K562 (cell line): Measurements from ENCODE around the gene CDC20. TPM values are rescaled to one million over a fixed set of nuclear protein-coding genes. Genes with fewer than 3 reads are reported as not detected.

Experiments used
- ATAC-seq: fragments of 200-7000 bp; cut with Tn5 transposase; 3 replicates; pipeline ENCODE4 v1.9.1; 2020; ENCODE audit warnings: moderate library complexity
- BruUV-seq: library from RNA; stranded (reverse); fragments of 400-500 nt; replicated peaks from 2 replicates; lab custom pipeline; 2021; lab: Mats Ljungman, UMichigan
- CTCF ChIA-PET: fragments of 300-600 bp; formaldehyde crosslinking; extraction: SDS; loops from one replicate; lab custom pipeline; 2021; ENCODE audit warnings: low intra/inter-chr PET ratio; lab: Yijun Ruan, JAX
- POLR2A ChIA-PET: fragments of 300-600, 350-650 bp; sonication (Branson Sonifier 250); formaldehyde crosslinking; extraction: SDS; loops from one replicate; lab custom pipeline; 2021; ENCODE audit warnings: antibody characterized with exemption, inconsistent platforms; lab: Yijun Ruan, JAX
- DNase-seq, 4 experiments: peaks; one replicate each; pipeline versions ENCODE4 v3.0.0 to v3.0.0-alpha.2; 2011 to 2018; ENCODE audit warnings: low spot score in 3 of 4, mixed read lengths in 3 of 4; ENCODE audit errors: extremely low read depth in 1 of 4
- FAIRE-seq: peaks from 2 replicates; lab custom pipeline; 2011; peaks lifted over from hg19 to GRCh38; lab: Jason Lieb, UNC
- H2AFZ ChIP-seq: 2 replicates; pipeline ENCODE4 v1.6.0; 2011; ENCODE audit warnings: low read depth, low read length, control low read depth, inconsistent platforms
- H3K27ac ChIP-seq: fragments of 200-600 bp; 3 replicates; pipeline ENCODE4 v1.8.0; 2011; ENCODE audit warnings: low read depth, mild to moderate bottlenecking, control low read depth, inconsistent platforms, low read length, moderate library complexity, mixed read lengths; ENCODE audit errors: extremely low read depth
- H3K27me3 ChIP-seq, 2 experiments: fragments of 300-600 bp in 1 of 2; 2 replicates in 1 of 2; 3 replicates in 1 of 2; pipeline versions ENCODE4 v1.6.0 to v1.8.0; 2011; ENCODE audit warnings: inconsistent platforms in 2 of 2, low read length in 2 of 2, mild to moderate bottlenecking in 1 of 2, mixed read lengths in 1 of 2, moderate library complexity in 1 of 2; ENCODE audit not compliant: control insufficient read depth in 2 of 2, insufficient read depth in 2 of 2
- H3K36me3 ChIP-seq: fragments of 300-600 bp; 3 replicates; pipeline ENCODE4 v1.8.0; 2011; ENCODE audit warnings: mild to moderate bottlenecking, low read length, inconsistent platforms; ENCODE audit not compliant: control insufficient read depth, insufficient read depth
- H3K4me1 ChIP-seq, 2 experiments: fragments of 200-600 bp in 1 of 2; replicated peaks in 1 of 2; 2 replicates in 1 of 2; 3 replicates in 1 of 2; pipeline versions ENCODE4 v1.5.1 to v1.8.0; 2011; ENCODE audit warnings: inconsistent platforms in 2 of 2, low read length in 2 of 2, mild to moderate bottlenecking in 1 of 2, mixed read lengths in 1 of 2, moderate library complexity in 1 of 2; ENCODE audit not compliant: control insufficient read depth in 2 of 2, insufficient read depth in 2 of 2
- H3K4me2 ChIP-seq: 2 replicates; pipeline ENCODE4 v1.6.1; 2011; ENCODE audit warnings: low read length, control low read depth, inconsistent platforms, mixed read lengths; ENCODE audit not compliant: insufficient read depth
- H3K4me3 ChIP-seq: fragments of 200-600 bp; sonication (generic), shearing (Covaris generic); 2 replicates; pipeline ENCODE4 v1.5.1; 2016; ENCODE audit warnings: control low read depth, inconsistent platforms
- H3K79me2 ChIP-seq: fragments of 200-600 bp; 3 replicates; pipeline ENCODE4 v1.8.0; 2011; ENCODE audit warnings: low read length, inconsistent platforms; ENCODE audit not compliant: control insufficient read depth, insufficient read depth
- H3K9ac ChIP-seq, 2 experiments: 2 replicates each; pipeline versions ENCODE4 v1.6.0 to v1.6.1; 2011; ENCODE audit warnings: low read depth in 2 of 2, low read length in 2 of 2, control low read depth in 1 of 2, inconsistent platforms in 1 of 2, mild to moderate bottlenecking in 1 of 2, mixed read lengths in 1 of 2; ENCODE audit not compliant: insufficient read depth in 1 of 2
- H3K9me1 ChIP-seq: one replicate; pipeline ENCODE4 v1.6.0; 2011; ENCODE audit warnings: inconsistent platforms, mild to moderate bottlenecking, low read length, moderate library complexity; ENCODE audit not compliant: control insufficient read depth, insufficient read depth
- H3K9me3 ChIP-seq: replicated peaks from 2 replicates; pipeline ENCODE4 v1.5.1; 2011; ENCODE audit warnings: low read depth, low read length, inconsistent platforms; ENCODE audit not compliant: control insufficient read depth, insufficient read depth
- H4K20me1 ChIP-seq: replicated peaks from 2 replicates; pipeline ENCODE4 v1.6.1; 2011; ENCODE audit warnings: low read length, inconsistent platforms, mixed read lengths; ENCODE audit not compliant: control insufficient read depth, insufficient read depth
- CCAR2 ChIP-seq: fragments of 200-400 bp; formaldehyde crosslinking; IDR thresholded peaks from 2 replicates; pipeline ENCODE4 v1.6.1; 2017; ENCODE audit warnings: mild to moderate bottlenecking, low read depth, low read length
- HDAC2 ChIP-seq: fragments of 450-650 bp; IDR thresholded peaks from 2 replicates; pipeline ENCODE4 v1.6.1; 2016; ENCODE audit warnings: mild to moderate bottlenecking
- KDM5B ChIP-seq: fragments of 200-600 bp; sonication (generic); IDR thresholded peaks from 2 replicates; pipeline ENCODE4 v1.6.1; 2012; ENCODE audit warnings: low read depth, mild to moderate bottlenecking, moderate library complexity, low read length, control low read depth, inconsistent platforms; ENCODE audit not compliant: insufficient replicate concordance
- POLR2A ChIP-seq: fragments of 450-650 bp; conservative IDR thresholded peaks from 2 replicates; pipeline ENCODE4 v1.6.1; 2016
- SNRNP70 ChIP-seq: fragments of 200-400 bp; formaldehyde crosslinking; optimal IDR thresholded peaks from 2 replicates; pipeline ENCODE3; 2017; ENCODE audit warnings: low read depth, low read length
- STAT5A ChIP-seq: IDR thresholded peaks from 2 replicates; pipeline ENCODE4 v1.6.1; 2012; ENCODE audit warnings: low read length, inconsistent platforms, borderline replicate concordance
- ZNF121 ChIP-seq: sonication (generic); formaldehyde crosslinking; conservative IDR thresholded peaks from 2 replicates; pipeline ENCODE4 v1.8.0; 2022; ENCODE audit warnings: missing genetic modification reagents
- ZNF77 ChIP-seq: fragments of 250-450 bp; sonication (Bioruptor Pico); IDR thresholded peaks from 2 replicates; pipeline ENCODE4 v1.5.0; 2020
- WGBS: fragments of 100-300 bp; shearing (Covaris generic); methylation state at CpG from one replicate; pipeline ENCODE4 v1.1.6; 2016; ENCODE audit warnings: low coverage, mixed read lengths; ENCODE audit not compliant: insufficient coverage; ENCODE audit errors: missing lambda C conversion rate; 5-methylcytosine and 5-hydroxymethylcytosine counted together
- in situ Hi-C: fragments of 300-500 bp; cut with MboI; formaldehyde crosslinking; loops from 4 replicates; pipeline ENCODE4 v1.15.0; 2018; ENCODE audit warnings: inconsistent platforms, mixed read lengths
- intact Hi-C: fragments of 100-400 bp; cut with micrococcal nuclease; formaldehyde crosslinking; loops from 2 replicates; pipeline ENCODE4 v1.14.2; 2022
- polyA plus RNA-seq, 8 experiments: library from polyadenylated mRNA; depleted of rRNA in 4 of 8; stranded (reverse) in 5 of 8; unstranded in 3 of 8; fragments of >200 nt; fragmentation: Nextera tagmentation in 2 of 8; fragmentation: Illumina TruSeq in 1 of 8; extraction: Ambion mirVana in 2 of 8; extraction: Trizol in 1 of 8; gene quantifications; 2 replicates each; pipeline versions ENCODE4 v1.2.1 to v1.2.3, GENCODE V29; 2011 to 2014; ENCODE audit warnings: inconsistent platforms in 1 of 8, missing spikeins in 1 of 8
- total RNA-seq, 7 experiments: library from RNA; depleted of rRNA in 6 of 7; stranded (reverse); fragments of >200 nt in 6 of 7; fragmentation: Illumina TruSeq in 2 of 7; extraction: Trizol in 2 of 7; gene quantifications; 2 replicates each; pipeline versions ENCODE4 v1.2.1 to v1.2.3, GENCODE V29; 2011 to 2021; ENCODE audit warnings: low replicate concordance in 1 of 7
- TF ChIP-seq, protein P1 (sequence below): fragments of 450-650 bp; IDR thresholded peaks from 2 replicates; pipeline ENCODE4 v1.6.1; 2017; ENCODE audit warnings: mild to moderate bottlenecking, moderate library complexity
- TF ChIP-seq, protein P2 (sequence below): sonication (generic); IDR thresholded peaks from 2 replicates; pipeline ENCODE4 v1.6.1; 2016
- TF ChIP-seq, protein P3 (sequence below): fragments of 250-450 bp; sonication (Bioruptor Pico); IDR thresholded peaks from 2 replicates; pipeline ENCODE4 v1.4.0; 2020; ENCODE audit warnings: mild to moderate bottlenecking
- TF ChIP-seq, protein P4 (sequence below): IDR thresholded peaks from 2 replicates; pipeline ENCODE4 v1.6.1; 2011; ENCODE audit not compliant: insufficient read length; ENCODE audit errors: extremely low read depth

CDC20 gene
- total and polyA plus RNA-seq, 9 of the 15 experiments (the other 6 are each of a cell fraction or from before 2014, with no cell fraction given): 45.2 to 224 (median 121) TPM

DNA sequence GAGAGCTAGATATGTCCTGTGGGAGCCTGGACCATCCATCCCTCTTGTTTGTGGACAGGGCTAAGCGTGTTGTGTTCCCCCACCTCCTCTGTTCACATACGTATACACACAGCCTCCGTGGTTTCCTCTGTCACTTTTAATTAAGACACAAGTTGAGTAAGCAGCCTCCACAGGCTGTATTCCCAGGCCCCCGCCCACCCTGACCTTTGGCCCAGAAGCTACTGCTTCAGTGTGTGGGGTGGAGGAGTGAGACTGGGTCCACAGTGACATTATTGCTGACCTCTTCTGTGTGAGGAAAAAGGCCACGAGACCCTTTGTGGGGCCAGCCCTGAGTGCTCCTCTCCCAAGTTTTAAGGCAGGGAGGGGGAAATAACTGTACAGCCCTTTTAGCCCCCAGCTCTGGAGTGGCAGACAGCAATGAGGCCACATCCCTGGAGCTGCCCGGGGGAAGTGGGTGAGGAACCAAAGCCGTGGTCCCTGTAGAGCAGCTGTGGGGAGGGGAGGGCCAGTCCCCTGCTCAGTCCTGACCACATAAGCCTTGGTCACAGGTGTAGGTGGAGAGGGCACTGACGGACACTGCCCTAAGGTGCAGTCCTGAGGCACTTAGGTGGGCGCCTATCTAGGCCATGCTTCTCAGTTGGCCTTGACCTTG is 4.6 kb downstream of the CDC20 start (continued):
- TF ChIP-seq, protein P1, sequence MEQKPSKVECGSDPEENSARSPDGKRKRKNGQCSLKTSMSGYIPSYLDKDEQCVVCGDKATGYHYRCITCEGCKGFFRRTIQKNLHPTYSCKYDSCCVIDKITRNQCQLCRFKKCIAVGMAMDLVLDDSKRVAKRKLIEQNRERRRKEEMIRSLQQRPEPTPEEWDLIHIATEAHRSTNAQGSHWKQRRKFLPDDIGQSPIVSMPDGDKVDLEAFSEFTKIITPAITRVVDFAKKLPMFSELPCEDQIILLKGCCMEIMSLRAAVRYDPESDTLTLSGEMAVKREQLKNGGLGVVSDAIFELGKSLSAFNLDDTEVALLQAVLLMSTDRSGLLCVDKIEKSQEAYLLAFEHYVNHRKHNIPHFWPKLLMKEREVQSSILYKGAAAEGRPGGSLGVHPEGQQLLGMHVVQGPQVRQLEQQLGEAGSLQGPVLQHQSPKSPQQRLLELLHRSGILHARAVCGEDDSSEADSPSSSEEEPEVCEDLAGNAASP: no peak
- TF ChIP-seq KDM5B: peak; percentile 74
- TF ChIP-seq, all 486 proteins: peak for 8

DNA sequence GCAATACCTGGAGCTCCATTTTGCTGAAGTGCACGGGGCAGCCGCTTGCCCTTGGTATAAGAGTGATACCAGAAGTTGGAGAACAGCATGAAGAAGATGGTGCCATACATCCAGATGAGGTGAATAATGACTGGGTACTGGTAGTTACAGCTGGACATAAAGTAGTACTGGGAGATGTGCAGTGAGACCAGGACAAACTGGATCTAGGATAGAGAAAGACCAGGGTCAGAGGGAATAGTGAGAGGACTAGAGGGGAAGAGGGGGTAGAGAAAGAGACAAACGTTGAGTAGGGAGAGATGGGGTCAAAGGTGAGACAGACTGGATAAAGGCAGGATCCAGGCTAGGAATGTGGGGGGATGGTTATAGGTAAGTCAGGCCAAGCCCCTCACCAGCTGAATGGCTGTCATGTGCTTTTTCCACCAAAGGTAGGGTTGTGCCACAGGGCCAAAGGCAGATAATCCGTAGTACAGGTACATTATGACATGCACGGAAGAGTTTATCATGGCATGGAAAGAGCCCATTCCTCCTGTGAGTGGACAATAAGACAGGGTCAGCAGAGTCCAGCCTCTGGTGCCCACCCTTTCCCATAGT is 5.2 kb downstream of the CDC20 start:
- intact Hi-C loops (no loop called here), in situ Hi-C loops (no loop called here)
- H3K9ac ChIP-seq: peak overlapping the region in 1 of 2 experiments; percentile 61; a peak in 2 of 4 replicates
- peak overlapping the region; percentile 2; the same call in 1 of the 3 replicates for H3K27ac ChIP-seq
- no peak for DNase-seq
- no peak overlapping the region for H3K4me3 ChIP-seq
- ChIA-PET POLR2A (interaction anchor here (1.0 to 1.6 kb wide), 6 partner anchors 11 to 25 kb away, joined by 3 to 4 read pairs (median 4); partner anchors contain the start of genes MED8 and SZT2), CTCF (no interaction called here)
- H4K20me1 ChIP-seq: peaks cover 10% of the 10 kb centered on the region; the same call in 1 of the 2 replicates
- no peak overlapping the region for H2AFZ ChIP-seq
- WGBS: 80% methylated on average over 5 of the region's 5 CpGs
- no peak overlapping the region for H3K4me2 ChIP-seq
- no TSS peak for BruUV-seq
- H3K9me1 ChIP-seq: peaks cover 17% of the 10 kb centered on the region
- H3K36me3 ChIP-seq: peaks cover 67% of the 10 kb centered on the region
- no peaks in the 10 kb centered on the region for H3K27me3 ChIP-seq
- FAIRE-seq: no peak
- H3K4me1 ChIP-seq: peaks cover 46 to 62% of the 10 kb centered on the region in 2 experiments
- H3K79me2 ChIP-seq: peaks cover 68% of the 10 kb centered on the region
- no peaks in the 10 kb centered on the region for H3K9me3 ChIP-seq
- no peak for ATAC-seq
- TF ChIP-seq SNRNP70 (no peak), ZNF121 (CRISPR knock-in tag) (no peak), POLR2A (peak; percentile 66), CCAR2 (no peak), STAT5A (no peak), HDAC2 (no peak), KDM5B (peak; percentile 61), ZNF77 (no peak)
- TF ChIP-seq, protein P2, sequence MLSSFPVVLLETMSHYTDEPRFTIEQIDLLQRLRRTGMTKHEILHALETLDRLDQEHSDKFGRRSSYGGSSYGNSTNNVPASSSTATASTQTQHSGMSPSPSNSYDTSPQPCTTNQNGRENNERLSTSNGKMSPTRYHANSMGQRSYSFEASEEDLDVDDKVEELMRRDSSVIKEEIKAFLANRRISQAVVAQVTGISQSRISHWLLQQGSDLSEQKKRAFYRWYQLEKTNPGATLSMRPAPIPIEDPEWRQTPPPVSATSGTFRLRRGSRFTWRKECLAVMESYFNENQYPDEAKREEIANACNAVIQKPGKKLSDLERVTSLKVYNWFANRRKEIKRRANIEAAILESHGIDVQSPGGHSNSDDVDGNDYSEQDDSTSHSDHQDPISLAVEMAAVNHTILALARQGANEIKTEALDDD: no peak
- TF ChIP-seq, protein P3, sequence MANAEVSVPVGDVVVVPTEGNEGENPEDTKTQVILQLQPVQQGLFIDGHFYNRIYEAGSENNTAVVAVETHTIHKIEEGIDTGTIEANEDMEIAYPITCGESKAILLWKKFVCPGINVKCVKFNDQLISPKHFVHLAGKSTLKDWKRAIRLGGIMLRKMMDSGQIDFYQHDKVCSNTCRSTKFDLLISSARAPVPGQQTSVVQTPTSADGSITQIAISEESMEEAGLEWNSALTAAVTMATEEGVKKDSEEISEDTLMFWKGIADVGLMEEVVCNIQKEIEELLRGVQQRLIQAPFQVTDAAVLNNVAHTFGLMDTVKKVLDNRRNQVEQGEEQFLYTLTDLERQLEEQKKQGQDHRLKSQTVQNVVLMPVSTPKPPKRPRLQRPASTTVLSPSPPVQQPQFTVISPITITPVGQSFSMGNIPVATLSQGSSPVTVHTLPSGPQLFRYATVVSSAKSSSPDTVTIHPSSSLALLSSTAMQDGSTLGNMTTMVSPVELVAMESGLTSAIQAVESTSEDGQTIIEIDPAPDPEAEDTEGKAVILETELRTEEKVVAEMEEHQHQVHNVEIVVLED (CRISPR knock-in tag): no peak
- TF ChIP-seq, protein P4, sequence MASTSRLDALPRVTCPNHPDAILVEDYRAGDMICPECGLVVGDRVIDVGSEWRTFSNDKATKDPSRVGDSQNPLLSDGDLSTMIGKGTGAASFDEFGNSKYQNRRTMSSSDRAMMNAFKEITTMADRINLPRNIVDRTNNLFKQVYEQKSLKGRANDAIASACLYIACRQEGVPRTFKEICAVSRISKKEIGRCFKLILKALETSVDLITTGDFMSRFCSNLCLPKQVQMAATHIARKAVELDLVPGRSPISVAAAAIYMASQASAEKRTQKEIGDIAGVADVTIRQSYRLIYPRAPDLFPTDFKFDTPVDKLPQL: no peak
